NAMALWA (cell line): ENCODE results near the gene ASB8.
"Not testable (repeated sequence)": the region's sequence is repeated elsewhere in the genome, so short reads cannot be mapped to it uniquely, and the experiment has no call there.

Source experiments
- DNase-seq: peaks from one replicate; pipeline ENCODE4 v3.0.0-alpha.2; 2015; ENCODE audit warnings: low spot score

Gene ASB8

DNA sequence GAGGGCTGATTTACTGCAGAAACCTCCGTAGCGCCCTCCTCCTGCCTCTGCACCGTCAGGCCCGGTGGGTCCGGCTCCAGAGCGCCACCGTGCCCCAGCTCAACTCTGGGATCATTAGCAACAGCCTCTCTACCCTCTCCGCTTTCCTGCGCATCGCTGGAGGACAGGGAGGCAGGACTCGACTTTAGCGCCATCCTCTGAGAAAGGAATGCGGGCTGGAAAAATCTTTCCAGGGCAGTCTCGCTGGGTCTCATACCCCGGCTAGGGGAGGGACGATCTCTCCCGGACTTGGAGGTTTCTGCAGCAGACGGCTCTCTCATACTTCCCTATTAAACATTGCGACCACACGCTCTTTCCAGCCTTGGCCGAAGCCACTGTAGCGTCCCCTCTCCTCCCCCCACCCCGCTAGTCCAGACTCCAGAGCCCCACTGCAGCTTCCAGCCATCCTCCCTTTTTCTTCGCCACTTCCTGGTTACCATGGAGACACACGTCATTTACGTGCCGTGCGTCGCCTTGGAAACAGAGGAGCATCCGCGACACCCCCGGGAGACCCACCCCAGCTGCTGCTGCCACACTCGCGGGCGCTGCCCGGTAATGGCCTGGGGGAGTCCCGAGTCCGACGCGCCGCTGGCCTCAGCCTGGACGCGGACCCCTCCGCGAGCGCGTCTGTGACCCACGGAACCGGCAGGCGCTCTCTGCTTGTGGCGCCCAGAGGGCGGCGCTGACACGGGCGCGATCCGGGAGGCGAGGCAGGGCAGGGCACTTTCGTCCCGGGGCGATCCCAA lies 26.0 kb upstream of the ASB8 start, which contains the start of gene CCDC184:
Gene CCDC184, plus strand, starts transcription at position 554 of the 785 bp plus-strand sequence. CDS start 479 bp downstream, outside the sequence.
- peak; percentile 85 for DNase-seq

DNA sequence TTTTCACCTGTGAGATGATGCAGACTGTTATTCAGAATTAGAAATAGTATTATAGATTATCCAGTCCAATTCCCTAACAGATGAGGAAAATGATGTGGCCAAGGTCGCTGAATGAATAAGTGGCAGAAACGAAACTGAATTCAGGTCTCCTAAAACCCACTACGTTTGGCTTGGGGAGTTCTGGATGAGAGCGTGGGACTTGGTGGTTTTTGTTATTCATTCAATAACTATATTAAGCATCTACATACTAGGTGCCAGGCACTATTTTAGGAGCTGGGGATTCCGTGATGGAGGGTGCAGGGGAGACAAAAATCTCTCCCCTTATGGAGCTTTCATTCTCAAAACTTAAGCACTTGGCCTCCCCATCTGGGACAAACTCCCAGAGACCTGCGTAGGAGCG lies 25.3 kb upstream of the ASB8 start:
- DNase-seq: no peak

DNA sequence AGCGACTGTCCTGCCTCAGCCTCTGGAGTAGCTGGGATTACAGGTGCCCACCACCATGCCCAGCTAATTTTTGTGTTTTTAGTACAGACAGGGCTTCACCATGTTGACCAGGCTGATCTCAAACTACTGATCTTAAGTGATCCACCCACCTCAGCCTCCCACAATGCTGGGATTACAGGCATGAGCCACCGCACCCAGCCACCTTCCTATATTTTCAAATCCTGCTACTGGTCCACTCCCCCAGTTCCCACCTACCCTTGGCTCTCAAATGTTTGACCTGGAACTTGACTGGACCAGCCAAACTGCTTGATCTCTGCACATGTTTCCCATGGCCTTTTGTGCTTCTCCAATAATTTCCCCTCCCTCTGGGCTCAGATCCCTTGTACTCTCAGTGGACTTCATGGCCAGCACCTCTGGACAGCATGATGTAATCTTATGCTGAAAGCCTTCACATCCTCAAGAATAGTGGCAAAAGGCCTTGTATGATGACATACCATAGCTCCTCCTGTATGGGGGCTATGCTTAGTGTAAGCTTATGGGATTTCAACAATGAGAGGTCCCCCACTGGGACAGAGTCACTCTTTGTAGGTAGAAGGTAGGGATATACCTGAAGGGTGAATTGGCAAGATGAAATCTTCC lies 23.7 kb upstream of the ASB8 start:
- no peak for DNase-seq

GRCh38 chr12:48180424-48180823 lies 23.1 kb upstream of the ASB8 start:
- no peak for DNase-seq

DNA sequence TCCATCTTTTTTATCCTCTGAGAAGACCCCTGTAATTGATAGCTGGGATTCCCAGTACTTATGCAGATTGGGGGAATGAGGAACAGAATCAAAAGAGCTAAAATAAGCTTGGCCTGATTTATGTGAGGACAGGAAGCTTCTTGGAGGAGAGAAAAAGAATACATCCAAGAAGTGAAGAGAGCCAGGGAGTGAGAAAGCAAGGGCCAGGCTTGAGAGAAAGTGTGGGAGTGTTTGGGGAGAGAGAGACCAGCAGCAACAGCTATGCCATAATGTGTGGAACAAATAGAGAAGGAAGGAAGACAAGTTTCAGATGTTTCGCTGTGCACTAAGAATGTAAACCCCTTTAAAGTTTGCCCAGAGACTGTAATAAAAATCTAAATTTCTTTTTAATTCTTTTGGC lies 22.2 kb upstream of the ASB8 start:
- DNase-seq: no peak

DNA sequence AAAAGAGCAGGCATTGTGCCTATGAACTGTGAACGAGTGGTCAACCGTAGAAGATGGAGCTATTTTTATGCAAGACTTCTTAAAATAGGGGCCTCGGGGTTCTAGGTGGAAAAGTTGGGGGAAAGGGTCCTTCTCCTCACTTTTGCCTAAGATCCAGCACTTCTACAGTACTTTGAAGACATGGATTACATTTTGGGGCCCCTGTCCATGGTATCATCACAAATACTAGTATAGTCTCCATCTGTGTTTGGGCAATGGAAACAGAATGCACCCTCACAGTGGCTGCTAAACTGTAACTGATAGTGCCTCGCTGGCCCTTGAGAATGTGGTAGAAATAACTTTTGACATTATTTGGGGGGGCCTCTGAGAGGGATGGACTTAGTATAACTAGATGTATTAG lies 20.7 kb upstream of the ASB8 start:
- DNase-seq: no peak

GRCh38 chr12:48176417-48176751 lies 19.1 kb upstream of the ASB8 start:
- no peak for DNase-seq

- DNase-seq: no peak
Observed at GRCh38 chr12:48175613-48176416, 18.5 kb upstream of the ASB8 start.

DNA sequence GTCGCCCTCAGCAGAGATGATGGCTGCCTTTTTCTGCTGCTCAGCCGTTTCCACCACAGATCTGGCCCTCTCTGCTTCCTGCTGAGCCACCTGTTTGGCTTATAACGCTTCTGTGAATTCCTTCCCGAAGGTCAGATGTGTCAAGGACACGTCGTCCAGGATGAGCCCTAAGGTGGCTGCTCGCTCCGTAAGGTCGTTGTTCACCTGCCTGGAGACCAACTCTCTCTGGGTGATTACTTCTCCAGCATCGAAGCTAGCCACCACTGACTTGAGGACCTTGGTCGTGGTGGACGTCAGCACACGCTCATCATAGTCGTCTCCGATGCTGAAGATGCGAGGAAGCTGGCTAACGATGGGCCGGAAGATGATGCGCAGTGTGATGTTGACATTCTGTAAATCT lies 11.7 kb upstream of the ASB8 start:
- DNase-seq: no peak

DNA sequence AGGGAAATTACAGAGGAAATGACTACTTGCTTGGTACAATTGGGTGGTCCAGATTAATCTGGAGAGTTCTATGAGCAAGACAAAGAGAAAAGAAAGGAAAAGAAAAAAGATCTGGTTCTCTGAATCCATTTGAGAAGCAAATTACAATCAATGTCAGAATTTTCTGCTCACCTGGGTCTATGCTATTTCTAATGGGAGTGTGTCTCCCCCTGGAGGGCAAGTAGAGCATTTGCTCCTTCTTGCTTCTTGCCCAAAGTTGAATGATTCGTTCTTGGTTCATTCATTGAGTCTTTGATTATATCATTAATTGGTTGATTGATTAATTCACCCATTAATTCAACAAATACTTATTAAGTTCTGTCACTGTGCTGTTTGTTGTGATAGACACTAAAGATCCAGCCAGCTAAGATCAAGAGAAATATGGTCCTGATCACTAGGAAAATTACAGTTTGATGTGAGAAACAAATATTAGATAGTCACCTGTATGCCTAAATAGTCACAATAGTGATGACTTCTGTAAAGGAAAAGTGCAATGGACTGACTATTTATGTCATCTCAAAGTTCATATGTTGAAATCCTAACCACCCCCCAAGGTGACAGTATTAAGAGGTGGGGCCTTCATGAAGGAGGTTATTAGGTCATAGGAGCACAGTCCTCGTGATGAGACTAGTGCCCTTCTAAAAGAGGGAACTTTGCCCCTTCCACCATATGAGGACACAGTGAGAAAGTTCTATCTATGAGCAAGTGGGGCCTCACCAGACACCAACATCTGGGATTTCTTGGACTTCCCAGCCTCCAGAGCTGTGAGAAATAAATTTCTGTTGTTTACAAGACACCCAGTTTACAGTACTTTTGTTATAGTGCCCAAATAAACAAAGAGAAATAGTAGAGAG lies 8.0 kb upstream of the ASB8 start:
- peak; percentile 83 for DNase-seq

DNA sequence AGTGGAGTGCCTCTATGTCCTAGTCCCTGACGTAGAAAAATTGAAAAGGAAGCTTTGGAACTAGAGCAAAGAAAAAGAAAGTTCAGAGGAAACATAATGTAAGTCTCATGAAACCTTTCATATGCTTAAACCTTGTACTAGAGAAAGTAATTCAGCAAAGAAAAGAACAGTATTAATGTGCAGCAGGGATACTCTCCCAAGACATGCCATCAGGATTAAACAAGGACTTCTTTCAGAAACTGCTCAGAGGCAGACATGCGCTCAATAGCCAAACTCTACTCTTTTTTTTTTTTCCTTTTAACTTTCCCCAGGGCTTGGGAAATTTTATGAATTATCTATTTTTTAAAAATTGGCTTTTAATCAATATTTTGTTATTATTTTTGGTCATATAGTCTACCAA lies 7.1 kb upstream of the ASB8 start:
- DNase-seq: no peak

DNA sequence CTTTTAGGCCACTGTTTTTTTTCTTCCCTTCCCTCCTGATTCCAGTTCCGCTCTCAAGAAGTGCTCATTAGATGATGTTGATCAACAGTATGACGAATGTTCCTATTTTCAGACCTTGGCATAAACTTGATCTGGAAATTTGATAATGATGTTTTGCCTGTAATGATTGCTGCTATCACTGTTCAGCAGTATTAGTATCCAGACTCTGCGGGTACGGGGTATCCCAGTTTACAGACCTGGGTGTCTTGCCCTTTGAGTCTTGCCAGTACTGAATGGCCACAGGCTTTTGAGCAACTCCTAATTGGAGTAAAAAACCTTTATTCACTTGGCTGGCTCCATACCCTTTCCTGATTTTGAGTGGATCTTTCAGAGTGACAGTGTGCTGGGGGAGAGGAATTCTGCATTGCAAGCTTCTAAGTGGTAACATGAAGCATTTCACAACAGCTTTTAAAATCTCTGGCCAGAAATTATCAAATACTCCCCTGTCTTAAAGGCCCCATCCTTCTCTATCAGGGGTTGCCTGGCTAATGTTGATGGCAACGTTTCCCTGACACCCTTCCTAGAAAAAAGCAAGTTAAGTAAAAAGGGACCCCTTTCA lies 5.9 kb upstream of the ASB8 start:
- DNase-seq: no peak

DNA sequence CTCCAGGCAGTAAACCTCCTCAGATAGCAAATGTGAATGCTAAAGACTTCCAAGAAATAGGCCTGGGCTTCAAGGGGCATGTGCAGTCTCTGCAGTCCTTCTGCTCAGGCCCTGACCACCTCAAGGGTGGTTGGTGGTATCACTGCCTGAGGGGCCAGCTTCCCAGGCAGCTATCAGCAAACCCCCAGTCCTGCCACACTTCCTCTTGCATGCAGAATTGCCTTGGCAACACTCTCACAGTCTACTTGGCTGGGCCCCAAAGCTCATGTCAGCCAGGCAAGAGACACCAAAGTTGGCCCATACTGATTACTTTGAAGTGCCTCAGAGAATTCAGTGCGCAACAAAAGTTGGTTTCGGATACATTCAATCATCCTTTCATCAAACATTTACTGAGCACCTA lies 3.5 kb upstream of the ASB8 start:
- peak; percentile 20 for DNase-seq

- DNase-seq: no peak
Observed at GRCh38 chr12:48160046-48160445, 2.7 kb upstream of the ASB8 start.

GRCh38 chr12:48157889-48158370 lies 615 bp upstream of the ASB8 start:
- DNase-seq: no peak

DNA sequence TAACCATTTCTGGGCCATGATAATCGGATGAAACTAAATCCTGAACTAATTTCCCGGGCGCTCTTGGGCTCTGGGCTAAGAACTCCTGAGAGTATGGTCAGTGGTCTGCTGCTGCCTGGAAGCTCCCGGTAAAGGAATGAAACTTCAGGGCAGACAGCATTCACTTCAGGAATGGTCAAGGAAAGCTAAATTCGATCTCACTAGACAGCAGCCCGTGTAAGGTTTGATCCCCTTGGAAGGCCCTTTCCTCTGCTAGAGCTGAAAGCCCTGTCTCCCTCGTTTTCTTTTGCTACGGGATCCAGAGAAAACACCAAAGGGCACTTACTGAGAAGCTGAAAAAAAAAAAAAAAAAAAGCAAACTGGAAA lies 680 bp downstream of the ASB8 start:
- no peak for DNase-seq

- not testable (repeated sequence) for DNase-seq
Observed at GRCh38 chr12:48155786-48156185, 1.5 kb downstream of the ASB8 start.

DNA sequence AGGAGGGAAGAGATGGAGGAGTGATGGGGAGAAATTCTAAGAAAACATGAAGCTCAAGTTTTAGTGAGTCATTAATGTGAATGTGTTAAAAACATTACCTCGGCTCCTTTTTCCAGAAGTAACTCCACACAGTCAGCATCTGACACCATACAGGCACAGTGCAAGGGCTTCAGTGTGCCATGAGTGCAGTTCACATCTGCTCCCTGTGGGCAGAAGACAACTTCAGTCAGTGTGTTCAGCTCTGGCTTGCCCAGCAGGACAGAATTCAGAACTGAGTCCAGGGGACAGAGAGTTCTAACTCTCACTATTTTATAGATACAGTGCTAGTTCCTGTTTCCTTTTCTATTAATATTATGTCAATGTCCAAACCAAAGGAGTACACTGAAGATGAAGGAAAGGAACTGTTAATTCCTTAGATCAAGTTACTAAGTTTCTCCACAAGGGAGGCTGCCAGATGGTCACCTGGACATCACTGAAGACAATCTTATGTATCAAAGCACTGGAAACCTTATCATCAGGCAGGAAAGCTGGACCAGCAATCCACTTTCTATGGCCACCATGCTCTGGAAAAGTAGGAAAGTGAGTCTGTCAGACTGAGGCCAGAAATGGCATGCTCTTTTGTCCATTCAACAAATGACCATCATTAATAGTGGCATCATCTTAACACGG lies 6.1 kb downstream of the ASB8 start:
- no peak for DNase-seq

GRCh38 chr12:48145981-48146380 lies 11.3 kb downstream of the ASB8 start:
- no peak for DNase-seq

DNA sequence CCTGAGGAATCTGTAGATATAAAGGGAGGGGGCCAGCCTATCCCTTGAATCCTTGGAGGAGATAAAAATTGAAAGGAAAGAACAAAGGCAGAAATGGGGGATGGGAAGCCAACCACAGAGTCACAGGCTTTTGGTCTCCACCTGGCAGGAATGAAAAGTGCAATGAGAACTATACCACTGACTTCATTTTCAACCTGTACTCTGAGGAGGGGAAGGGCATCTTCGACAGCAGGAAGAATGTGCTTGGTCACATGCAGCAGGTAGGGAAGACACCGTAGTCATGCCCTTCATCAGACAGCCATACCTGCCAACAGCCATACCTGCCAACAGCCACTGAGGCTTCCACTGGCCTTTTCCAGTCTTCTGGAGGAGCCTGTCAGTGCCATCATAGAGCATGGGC lies 13.4 kb downstream of the ASB8 start:
- DNase-seq: no peak
